GM12864 (cell line): ENCODE results near the gene RASGEF1B.

Experiments
- DNase-seq: peaks from one replicate; pipeline ENCODE4 v3.0.0-alpha.2; 2011; ENCODE audit warnings: low read depth
- H3K4me3 ChIP-seq: 2 replicates; pipeline ENCODE4 v1.5.1; 2011; ENCODE audit warnings: mild to moderate bottlenecking, low read depth, low read length, control low read depth
- CTCF ChIP-seq: IDR thresholded peaks from 2 replicates; pipeline ENCODE4 v1.5.1; 2011; ENCODE audit warnings: low read depth, mild to moderate bottlenecking, moderate library complexity, low read length, control low read depth, inconsistent platforms; ENCODE audit errors: missing control alignments

Gene RASGEF1B

DNA sequence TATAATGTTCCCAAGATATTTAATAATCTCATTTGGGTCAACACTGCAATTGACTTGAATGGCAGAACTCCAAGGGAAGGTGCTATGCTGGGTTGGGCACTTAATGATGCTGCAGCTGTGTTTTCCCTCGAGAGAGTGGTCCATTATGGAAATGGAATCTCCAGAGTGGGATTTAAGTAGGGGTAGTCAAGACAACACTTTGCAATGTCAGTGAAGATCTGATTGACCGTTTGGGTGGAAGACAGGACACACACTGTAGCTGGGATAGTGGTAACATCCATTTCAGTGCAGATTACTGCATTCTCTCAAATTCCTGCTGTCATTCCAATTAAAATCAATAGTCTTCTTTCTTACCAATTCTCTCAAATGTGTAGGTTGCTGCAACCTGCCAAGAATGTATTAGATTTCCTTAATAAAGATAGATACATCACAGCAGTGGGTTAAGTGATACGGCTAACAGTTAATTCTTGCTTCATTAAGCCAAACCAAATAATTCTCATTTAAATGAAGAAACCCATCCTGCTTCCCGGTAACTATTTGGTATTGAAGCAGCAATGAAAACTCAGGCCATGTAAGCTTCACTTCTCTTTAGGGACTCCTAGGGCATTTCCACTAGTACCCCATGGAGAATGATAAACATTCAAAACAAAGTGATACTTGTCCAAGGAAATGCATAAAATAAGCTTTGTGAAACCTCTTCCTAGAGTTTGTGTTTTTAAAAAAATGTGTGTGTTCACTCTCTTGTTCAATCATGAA is 40.5 kb upstream of the RASGEF1B start:
- H3K4me3 ChIP-seq, result no peak overlapping the region
- TF ChIP-seq CTCF, result no peak
- no peak for DNase-seq

GRCh38 chr4:81510643-81511178 is 39.0 kb upstream of the RASGEF1B start:
- no peak for DNase-seq
- TF ChIP-seq CTCF, result no peak
- H3K4me3 ChIP-seq, result no peak overlapping the region

GRCh38 chr4:81509822-81510221 is 38.1 kb upstream of the RASGEF1B start:
- H3K4me3 ChIP-seq, result no peak overlapping the region
- no peak for TF ChIP-seq CTCF
- no peak for DNase-seq

- TF ChIP-seq CTCF, result no peak
- DNase-seq, result no peak
- no peak overlapping the region for H3K4me3 ChIP-seq
These were observed 37.5 kb upstream of the RASGEF1B start for GRCh38 chr4:81509191-81509590.

DNA sequence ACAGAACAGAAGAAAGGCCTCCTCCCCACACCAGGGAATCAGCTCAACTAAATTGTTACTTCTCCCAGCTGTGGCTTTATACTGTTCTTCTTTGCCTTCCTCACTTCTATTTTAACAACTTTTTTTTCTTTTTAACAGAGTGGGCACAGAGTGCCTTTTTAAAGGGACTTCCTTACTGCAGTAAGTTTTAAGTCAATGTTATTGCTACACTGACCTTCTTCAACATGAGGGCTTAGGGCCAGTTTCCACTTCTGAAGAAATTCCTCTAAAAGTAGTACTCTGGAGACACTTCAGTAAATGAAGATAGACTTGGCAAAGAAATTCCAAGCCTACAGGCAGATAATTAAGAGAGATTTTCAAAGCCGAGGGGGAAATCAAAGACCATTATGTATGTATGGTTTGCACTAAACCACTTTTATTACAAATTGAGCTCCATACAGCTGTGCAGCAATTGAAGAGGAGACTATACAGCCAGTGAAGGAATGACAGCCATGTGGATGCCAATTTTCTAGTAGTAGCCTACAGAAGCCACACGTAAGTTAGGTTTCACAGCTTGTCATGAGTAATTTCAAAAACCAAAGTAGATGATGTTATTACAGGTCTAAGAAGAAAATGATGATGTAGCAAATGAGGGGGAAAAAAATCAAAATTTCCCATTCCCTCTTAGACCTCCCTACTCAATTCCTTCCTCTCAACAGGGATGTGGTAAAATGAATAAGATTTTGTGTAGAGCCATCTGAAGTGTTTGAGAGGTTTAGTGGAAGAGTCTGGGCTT is 36.9 kb upstream of the RASGEF1B start:
- no peak for DNase-seq
- no peak overlapping the region for H3K4me3 ChIP-seq
- TF ChIP-seq CTCF, result no peak

DNA sequence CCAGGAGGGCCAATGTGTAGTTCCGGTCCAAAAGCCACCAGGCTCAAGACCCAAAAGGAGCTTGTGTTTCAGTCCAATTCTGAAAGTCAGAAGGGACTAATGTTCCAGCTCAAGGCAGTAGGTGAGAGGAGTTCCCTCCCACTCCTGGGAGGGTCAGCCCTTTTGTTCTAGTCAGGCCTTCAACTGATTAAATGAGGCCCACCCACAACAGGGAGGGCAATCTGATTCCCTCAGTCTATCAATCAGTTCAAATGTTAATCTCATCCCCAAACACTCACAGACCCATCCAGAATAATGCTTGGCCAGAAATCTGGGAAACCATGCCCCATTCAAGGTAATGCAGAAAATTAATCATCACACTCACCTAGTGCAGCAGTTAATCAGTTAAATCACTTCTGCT is 35.8 kb upstream of the RASGEF1B start:
- no peak for DNase-seq

More for the DNA sequence above, 35.8 kb upstream of the RASGEF1B start:
- no peak overlapping the region for H3K4me3 ChIP-seq
- no peak for TF ChIP-seq CTCF
